ENCODE results near the gene PTPRK.

PTPRK gene

GRCh38 chr6:128303870-128304269 is 216.5 kb downstream of the PTPRK start:
- no peak for DNase-seq
- TF ChIP-seq GATA1 (IDR thresholded peaks at IDR 0.05; ENCODE audit: low read depth, low read length) (no peak), POLR2A (IDR thresholded peaks at IDR 0.05; ENCODE audit: low read length) (no peak)

GRCh38 chr6:128302942-128303341 is 217.5 kb downstream of the PTPRK start:
- TF ChIP-seq GATA1 (IDR thresholded peaks at IDR 0.05; ENCODE audit: low read depth, low read length) (no peak), POLR2A (IDR thresholded peaks at IDR 0.05; ENCODE audit: low read length) (no peak)
- DNase-seq, result no peak

GRCh38 chr6:128295670-128296069 is 224.7 kb downstream of the PTPRK start:
- no peak for DNase-seq
- TF ChIP-seq GATA1 (IDR thresholded peaks at IDR 0.05; ENCODE audit: low read depth, low read length) (no peak), POLR2A (IDR thresholded peaks at IDR 0.05; ENCODE audit: low read length) (no peak)

- TF ChIP-seq POLR2A (IDR thresholded peaks at IDR 0.05; ENCODE audit: low read length) (no peak), GATA1 (IDR thresholded peaks at IDR 0.05; ENCODE audit: low read depth, low read length) (no peak)
- no peak for DNase-seq
Observed at GRCh38 chr6:128290221-128290620, 230.2 kb downstream of the PTPRK start.

- no peak for DNase-seq
Observed at GRCh38 chr6:128284128-128284527, 236.3 kb downstream of the PTPRK start.

GRCh38 chr6:128282961-128283360 is 237.4 kb downstream of the PTPRK start:
- TF ChIP-seq GATA1 (IDR thresholded peaks at IDR 0.05; ENCODE audit: low read depth, low read length) (no peak), POLR2A (IDR thresholded peaks at IDR 0.05; ENCODE audit: low read length) (no peak)

More at GRCh38 chr6:128284128-128284527, 236.3 kb downstream of the PTPRK start:
- no peak for TF ChIP-seq GATA1 (IDR thresholded peaks at IDR 0.05; ENCODE audit: low read depth, low read length)
- no peak for TF ChIP-seq POLR2A (IDR thresholded peaks at IDR 0.05; ENCODE audit: low read length)

GRCh38 chr6:128280960-128281359 is 239.4 kb downstream of the PTPRK start:
- no peak for DNase-seq

More at GRCh38 chr6:128282961-128283360, 237.4 kb downstream of the PTPRK start:
- no peak for DNase-seq

GRCh38 chr6:128280066-128280465 is 240.3 kb downstream of the PTPRK start:
- TF ChIP-seq POLR2A (IDR thresholded peaks at IDR 0.05; ENCODE audit: low read length) (no peak), GATA1 (IDR thresholded peaks at IDR 0.05; ENCODE audit: low read depth, low read length) (no peak)
- no peak for DNase-seq

More at GRCh38 chr6:128280960-128281359, 239.4 kb downstream of the PTPRK start:
- no peak for TF ChIP-seq GATA1 (IDR thresholded peaks at IDR 0.05; ENCODE audit: low read depth, low read length)
- TF ChIP-seq POLR2A (IDR thresholded peaks at IDR 0.05; ENCODE audit: low read length), result no peak

- TF ChIP-seq GATA1 (IDR thresholded peaks at IDR 0.05; ENCODE audit: low read depth, low read length), result no peak
- TF ChIP-seq POLR2A (IDR thresholded peaks at IDR 0.05; ENCODE audit: low read length), result no peak
- no peak for DNase-seq
Observed at GRCh38 chr6:128278836-128279235, 241.6 kb downstream of the PTPRK start.

GRCh38 chr6:128277379-128277778 is 243.0 kb downstream of the PTPRK start:
- no peak for DNase-seq
- TF ChIP-seq GATA1 (IDR thresholded peaks at IDR 0.05; ENCODE audit: low read depth, low read length), result no peak
- TF ChIP-seq POLR2A (IDR thresholded peaks at IDR 0.05; ENCODE audit: low read length), result no peak

GRCh38 chr6:128276311-128276710 is 244.1 kb downstream of the PTPRK start:
- no peak for TF ChIP-seq GATA1 (IDR thresholded peaks at IDR 0.05; ENCODE audit: low read depth, low read length)
- no peak for TF ChIP-seq POLR2A (IDR thresholded peaks at IDR 0.05; ENCODE audit: low read length)
- DNase-seq, result no peak

- no peak for DNase-seq
- TF ChIP-seq POLR2A (IDR thresholded peaks at IDR 0.05; ENCODE audit: low read length), result no peak
- no peak for TF ChIP-seq GATA1 (IDR thresholded peaks at IDR 0.05; ENCODE audit: low read depth, low read length)
Observed at GRCh38 chr6:128275681-128276080, 244.7 kb downstream of the PTPRK start.

GRCh38 chr6:128275030-128275429 is 245.4 kb downstream of the PTPRK start:
- TF ChIP-seq GATA1 (IDR thresholded peaks at IDR 0.05; ENCODE audit: low read depth, low read length), result no peak
- no peak for TF ChIP-seq POLR2A (IDR thresholded peaks at IDR 0.05; ENCODE audit: low read length)
- no peak for DNase-seq

GRCh38 chr6:128271527-128271926 is 248.9 kb downstream of the PTPRK start:
- DNase-seq, result no peak

GRCh38 chr6:128271011-128271410 is 249.4 kb downstream of the PTPRK start:
- no peak for DNase-seq
- no peak for TF ChIP-seq GATA1 (IDR thresholded peaks at IDR 0.05; ENCODE audit: low read depth, low read length)
- no peak for TF ChIP-seq POLR2A (IDR thresholded peaks at IDR 0.05; ENCODE audit: low read length)

More at GRCh38 chr6:128271527-128271926, 248.9 kb downstream of the PTPRK start:
- no peak for TF ChIP-seq GATA1 (IDR thresholded peaks at IDR 0.05; ENCODE audit: low read depth, low read length)
- no peak for TF ChIP-seq POLR2A (IDR thresholded peaks at IDR 0.05; ENCODE audit: low read length)

- no peak for DNase-seq
- TF ChIP-seq GATA1 (IDR thresholded peaks at IDR 0.05; ENCODE audit: low read depth, low read length) (no peak), POLR2A (IDR thresholded peaks at IDR 0.05; ENCODE audit: low read length) (no peak)
Observed at GRCh38 chr6:128266946-128267345, 253.5 kb downstream of the PTPRK start.

Measured in erythroblast (primary cell).